Endothelial cell of umbilical vein (primary cell): Measurements from ENCODE around the gene KCTD5.

Experiments
- POLR2AphosphoS5 ChIP-seq: IDR thresholded peaks from 2 replicates; pipeline ENCODE4 v1.6.1; 2012; ENCODE audit warnings: low read depth, mild to moderate bottlenecking, control low read depth, low read length, moderate library complexity; ENCODE audit not compliant: insufficient read depth
- TF ChIP-seq, protein P1 (sequence below), 2 donors: IDR thresholded peaks; 1 replicate in 1 of 2; 2 replicates in 1 of 2; pipeline ENCODE4 v1.5.1; 2011; ENCODE audit warnings: low read length in 2 of 2, mild to moderate bottlenecking in 2 of 2, moderate library complexity in 2 of 2, control low read depth in 1 of 2, inconsistent platforms in 1 of 2, low read depth in 1 of 2; ENCODE audit not compliant: insufficient read depth in 1 of 2; ENCODE audit errors: extremely low read depth in 1 of 2

- TF ChIP-seq, protein P1, sequence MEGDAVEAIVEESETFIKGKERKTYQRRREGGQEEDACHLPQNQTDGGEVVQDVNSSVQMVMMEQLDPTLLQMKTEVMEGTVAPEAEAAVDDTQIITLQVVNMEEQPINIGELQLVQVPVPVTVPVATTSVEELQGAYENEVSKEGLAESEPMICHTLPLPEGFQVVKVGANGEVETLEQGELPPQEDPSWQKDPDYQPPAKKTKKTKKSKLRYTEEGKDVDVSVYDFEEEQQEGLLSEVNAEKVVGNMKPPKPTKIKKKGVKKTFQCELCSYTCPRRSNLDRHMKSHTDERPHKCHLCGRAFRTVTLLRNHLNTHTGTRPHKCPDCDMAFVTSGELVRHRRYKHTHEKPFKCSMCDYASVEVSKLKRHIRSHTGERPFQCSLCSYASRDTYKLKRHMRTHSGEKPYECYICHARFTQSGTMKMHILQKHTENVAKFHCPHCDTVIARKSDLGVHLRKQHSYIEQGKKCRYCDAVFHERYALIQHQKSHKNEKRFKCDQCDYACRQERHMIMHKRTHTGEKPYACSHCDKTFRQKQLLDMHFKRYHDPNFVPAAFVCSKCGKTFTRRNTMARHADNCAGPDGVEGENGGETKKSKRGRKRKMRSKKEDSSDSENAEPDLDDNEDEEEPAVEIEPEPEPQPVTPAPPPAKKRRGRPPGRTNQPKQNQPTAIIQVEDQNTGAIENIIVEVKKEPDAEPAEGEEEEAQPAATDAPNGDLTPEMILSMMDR (IDR thresholded peaks at IDR 0.05; ENCODE audit: extremely low read depth in 1 of 2, insufficient read depth in 1 of 2, low read depth in 1 of 2, low read length in 2 of 2): no peak
- TF ChIP-seq POLR2AphosphoS5: no peak
Observed at GRCh38 chr16:2705351-2705750, 23.0 kb downstream of the KCTD5 start.
